22Rv1 (cell line): ENCODE measurements around the gene ALX1.
"Not testable (repeated sequence)": the region's sequence is repeated elsewhere in the genome, so short reads cannot be mapped to it uniquely, and the experiment has no call there.

Source experiments
- H3K27ac ChIP-seq: fragments of 450-650 bp; 2 replicates; pipeline ENCODE4 v1.5.1; 2017
- ZFX ChIP-seq: fragments of 450-650 bp; IDR thresholded peaks from 2 replicates; pipeline ENCODE4 v1.6.1; 2017; ENCODE audit warnings: antibody characterized with exemption, borderline replicate concordance
- TF ChIP-seq, protein P1 (sequence below): fragments of 450-650 bp; IDR thresholded peaks from 2 replicates; pipeline ENCODE4 v1.5.1; 2017; ENCODE audit warnings: mild to moderate bottlenecking

ALX1 gene

GRCh38 chr12:85299053-85299452 lies 19.0 kb downstream of the ALX1 start:
- H3K27ac ChIP-seq, result no peak overlapping the region
- TF ChIP-seq, protein P1, sequence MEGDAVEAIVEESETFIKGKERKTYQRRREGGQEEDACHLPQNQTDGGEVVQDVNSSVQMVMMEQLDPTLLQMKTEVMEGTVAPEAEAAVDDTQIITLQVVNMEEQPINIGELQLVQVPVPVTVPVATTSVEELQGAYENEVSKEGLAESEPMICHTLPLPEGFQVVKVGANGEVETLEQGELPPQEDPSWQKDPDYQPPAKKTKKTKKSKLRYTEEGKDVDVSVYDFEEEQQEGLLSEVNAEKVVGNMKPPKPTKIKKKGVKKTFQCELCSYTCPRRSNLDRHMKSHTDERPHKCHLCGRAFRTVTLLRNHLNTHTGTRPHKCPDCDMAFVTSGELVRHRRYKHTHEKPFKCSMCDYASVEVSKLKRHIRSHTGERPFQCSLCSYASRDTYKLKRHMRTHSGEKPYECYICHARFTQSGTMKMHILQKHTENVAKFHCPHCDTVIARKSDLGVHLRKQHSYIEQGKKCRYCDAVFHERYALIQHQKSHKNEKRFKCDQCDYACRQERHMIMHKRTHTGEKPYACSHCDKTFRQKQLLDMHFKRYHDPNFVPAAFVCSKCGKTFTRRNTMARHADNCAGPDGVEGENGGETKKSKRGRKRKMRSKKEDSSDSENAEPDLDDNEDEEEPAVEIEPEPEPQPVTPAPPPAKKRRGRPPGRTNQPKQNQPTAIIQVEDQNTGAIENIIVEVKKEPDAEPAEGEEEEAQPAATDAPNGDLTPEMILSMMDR, result no peak

DNA sequence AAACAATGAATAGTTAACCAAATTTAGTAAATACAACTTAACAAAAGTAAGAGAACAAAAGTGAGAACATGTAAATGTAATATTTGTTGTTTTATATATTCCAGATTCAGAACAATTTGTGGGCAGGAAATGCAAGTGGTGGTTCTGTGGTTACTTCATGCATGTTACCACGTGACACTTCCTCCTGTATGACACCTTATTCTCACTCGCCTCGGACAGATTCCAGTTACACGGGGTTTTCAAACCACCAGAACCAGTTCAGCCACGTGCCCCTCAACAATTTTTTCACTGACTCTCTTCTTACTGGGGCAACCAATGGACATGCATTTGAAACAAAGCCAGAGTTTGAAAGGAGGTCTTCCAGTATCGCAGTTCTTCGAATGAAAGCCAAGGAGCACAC lies 21.0 kb downstream of the ALX1 start:
- no peak for TF ChIP-seq ZFX
- TF ChIP-seq, protein P1, result no peak
- H3K27ac ChIP-seq, result no peak overlapping the region

DNA sequence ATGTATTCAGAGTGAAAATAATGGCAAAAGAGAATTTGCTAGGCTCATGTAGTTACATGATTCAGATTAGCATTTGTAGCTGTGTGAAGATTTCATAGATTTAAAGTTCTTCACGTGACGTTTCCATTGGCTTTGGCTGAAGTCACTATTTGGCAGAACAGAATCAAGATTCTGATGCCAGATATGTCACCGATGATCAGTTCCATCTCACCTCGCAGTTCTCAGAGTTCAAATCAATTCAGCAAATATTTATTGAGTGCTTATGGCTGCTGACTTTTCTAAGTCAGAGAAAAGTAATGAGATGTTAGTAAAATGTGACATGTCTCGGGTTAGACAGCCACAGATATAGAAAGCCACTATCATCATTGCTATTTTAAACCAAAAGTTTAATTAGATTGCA lies 28.4 kb downstream of the ALX1 start:
- no peak overlapping the region for H3K27ac ChIP-seq
- TF ChIP-seq ZFX, result no peak
- TF ChIP-seq, protein P1, result no peak

DNA sequence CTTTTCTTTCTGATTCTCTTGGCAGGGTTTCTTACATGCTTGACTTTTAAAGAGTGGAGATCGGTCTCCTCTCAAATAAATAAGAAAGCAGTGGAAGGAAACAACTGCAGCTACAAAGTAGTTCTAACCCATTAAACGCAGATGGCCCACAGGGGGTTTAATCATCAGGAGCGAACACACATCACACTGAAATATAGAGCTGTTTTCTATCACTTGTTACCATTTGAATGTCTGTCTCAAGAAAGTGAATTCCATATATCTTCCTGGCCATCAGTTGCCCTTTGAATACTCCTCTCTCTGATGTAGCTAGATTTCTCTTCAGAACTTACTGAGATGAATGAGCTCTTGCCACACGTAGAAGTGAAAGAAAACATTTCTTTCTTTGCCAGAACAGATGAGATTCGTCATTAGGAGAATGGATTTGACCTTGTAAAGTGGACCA lies 29.1 kb downstream of the ALX1 start:
- no peak overlapping the region for H3K27ac ChIP-seq
- TF ChIP-seq ZFX, result no peak
- TF ChIP-seq, protein P1, result no peak

- TF ChIP-seq, protein P1, result no peak
- TF ChIP-seq ZFX, result no peak
- no peak overlapping the region for H3K27ac ChIP-seq
Measured at GRCh38 chr12:85310025-85310424, 30.0 kb downstream of the ALX1 start.

DNA sequence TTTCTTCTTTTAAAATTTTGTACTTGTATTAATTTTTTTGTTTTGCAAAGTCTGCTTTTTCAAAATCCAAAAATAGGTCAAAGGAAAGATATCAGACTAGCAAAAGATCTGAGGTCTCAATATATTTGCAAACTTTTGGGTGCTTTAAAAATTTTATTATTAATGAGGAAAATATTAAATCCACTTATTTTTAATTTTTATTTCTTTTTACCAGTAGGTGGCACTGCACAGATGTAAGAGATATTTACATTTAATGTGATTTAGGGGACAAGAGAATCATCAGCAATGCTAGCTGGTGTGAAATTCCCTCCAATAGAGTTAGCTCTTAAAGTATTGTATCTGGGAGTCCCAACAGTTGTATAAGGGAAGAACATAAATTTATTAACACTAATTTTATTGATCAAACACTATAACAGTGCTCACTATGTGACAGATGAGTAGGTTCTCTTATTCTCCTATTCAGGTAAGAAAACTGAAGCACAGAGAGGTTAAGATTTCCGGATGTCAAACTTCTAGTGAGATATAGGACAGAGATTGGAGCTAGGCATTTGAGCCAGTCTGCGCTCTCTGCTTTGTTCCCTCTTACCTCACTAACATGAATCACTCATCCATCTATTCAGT lies 30.5 kb downstream of the ALX1 start:
- no peak overlapping the region for H3K27ac ChIP-seq
- TF ChIP-seq, protein P1, result peak; percentile 88
- TF ChIP-seq ZFX, result no peak

- not testable (repeated sequence) for H3K27ac ChIP-seq
Measured at GRCh38 chr12:85317866-85318636, 38.0 kb downstream of the ALX1 start.
